ENCODE data around the gene ADGRG3.

ADGRG3 gene

GRCh38 chr16:57725554-57725953 is 57.4 kb downstream of the ADGRG3 start:
- Histone ChIP-seq H3K36me3 (ENCODE audit: insufficient read depth, low read length) (no peaks in the 10 kb centered on the region), H3K27ac (ENCODE audit: low read length) (no peak overlapping the region)
- TF ChIP-seq CTCF (IDR thresholded peaks at IDR 0.05; ENCODE audit: borderline replicate concordance, extremely low read depth, low read length, poor library complexity, severe bottlenecking) (no peak), EZH2 (IDR thresholded peaks at IDR 0.05; ENCODE audit: borderline replicate concordance, low read depth, low read length, severe bottlenecking) (no peak)

GRCh38 chr16:57725976-57726375 is 57.9 kb downstream of the ADGRG3 start:
- no peaks in the 10 kb centered on the region for H3K79me2 ChIP-seq (ENCODE audit: insufficient read depth, low read length)
- H3K9ac ChIP-seq (ENCODE audit: low read depth, low read length): no peak overlapping the region
- no peaks in the 10 kb centered on the region for H3K36me3 ChIP-seq (ENCODE audit: insufficient read depth, low read length)
- H3K4me2 ChIP-seq (ENCODE audit: insufficient read depth, low read length): no peak overlapping the region
- ATAC-seq (ENCODE audit: insufficient read depth, low read depth): no peak
- no peak overlapping the region for H2AFZ ChIP-seq (ENCODE audit: low read depth, low read length)
- TF ChIP-seq EZH2 (IDR thresholded peaks at IDR 0.05; ENCODE audit: borderline replicate concordance, low read depth, low read length, severe bottlenecking) (no peak), CTCF (IDR thresholded peaks at IDR 0.05; ENCODE audit: borderline replicate concordance, extremely low read depth, low read length, poor library complexity, severe bottlenecking) (no peak)
- DNase-seq: no peak
- no peak overlapping the region for H3K4me3 ChIP-seq (ENCODE audit: low read depth in 1 of 2, low read length in 2 of 2)
- no peak overlapping the region for H3K27ac ChIP-seq (ENCODE audit: low read length)
- H3K4me1 ChIP-seq (ENCODE audit: insufficient read depth, low read length): no peaks in the 10 kb centered on the region
- H3K27me3 ChIP-seq (ENCODE audit: insufficient read depth, low read length, poor library complexity): no peaks in the 10 kb centered on the region
- H3K9me3 ChIP-seq (ENCODE audit: insufficient read depth, low read length, severe bottlenecking): no peaks in the 10 kb centered on the region
- H4K20me1 ChIP-seq (ENCODE audit: insufficient read depth, low read length): no peaks in the 10 kb centered on the region

More at GRCh38 chr16:57725554-57725953, 57.4 kb downstream of the ADGRG3 start:
- H3K4me1 ChIP-seq (ENCODE audit: insufficient read depth, low read length): no peaks in the 10 kb centered on the region
- DNase-seq (no peak), ATAC-seq (ENCODE audit: insufficient read depth, low read depth) (no peak)
- H3K27me3 ChIP-seq (ENCODE audit: insufficient read depth, low read length, poor library complexity): no peaks in the 10 kb centered on the region
- no peaks in the 10 kb centered on the region for H3K9me3 ChIP-seq (ENCODE audit: insufficient read depth, low read length, severe bottlenecking)
- no peak overlapping the region for H3K4me3 ChIP-seq (ENCODE audit: low read depth in 1 of 2, low read length in 2 of 2)
- no peak overlapping the region for H2AFZ ChIP-seq (ENCODE audit: low read depth, low read length)
- H3K79me2 ChIP-seq (ENCODE audit: insufficient read depth, low read length): no peaks in the 10 kb centered on the region
- H3K9ac ChIP-seq (ENCODE audit: low read depth, low read length): no peak overlapping the region
- no peaks in the 10 kb centered on the region for H4K20me1 ChIP-seq (ENCODE audit: insufficient read depth, low read length)
- no peak overlapping the region for H3K4me2 ChIP-seq (ENCODE audit: insufficient read depth, low read length)

GRCh38 chr16:57726433-57726947 is 58.4 kb downstream of the ADGRG3 start:
- Histone ChIP-seq H3K79me2 (ENCODE audit: insufficient read depth, low read length) (no peaks in the 10 kb centered on the region), H3K27ac (ENCODE audit: low read length) (no peak overlapping the region), H3K27me3 (ENCODE audit: insufficient read depth, low read length, poor library complexity) (no peaks in the 10 kb centered on the region), H3K9ac (ENCODE audit: low read depth, low read length) (no peak overlapping the region), H3K4me3 (ENCODE audit: low read depth in 1 of 2, low read length in 2 of 2) (no peak overlapping the region), H3K9me3 (ENCODE audit: insufficient read depth, low read length, severe bottlenecking) (no peaks in the 10 kb centered on the region), H3K4me2 (ENCODE audit: insufficient read depth, low read length) (no peak overlapping the region), H3K4me1 (ENCODE audit: insufficient read depth, low read length) (no peaks in the 10 kb centered on the region), H3K36me3 (ENCODE audit: insufficient read depth, low read length) (no peaks in the 10 kb centered on the region), H2AFZ (ENCODE audit: low read depth, low read length) (no peak overlapping the region), H4K20me1 (ENCODE audit: insufficient read depth, low read length) (no peaks in the 10 kb centered on the region)
- ATAC-seq (ENCODE audit: insufficient read depth, low read depth) (no peak), DNase-seq (no peak)
- no peak for TF ChIP-seq CTCF (IDR thresholded peaks at IDR 0.05; ENCODE audit: borderline replicate concordance, extremely low read depth, low read length, poor library complexity, severe bottlenecking)
- no peak for TF ChIP-seq EZH2 (IDR thresholded peaks at IDR 0.05; ENCODE audit: borderline replicate concordance, low read depth, low read length, severe bottlenecking)

- Histone ChIP-seq H4K20me1 (ENCODE audit: insufficient read depth, low read length) (no peaks in the 10 kb centered on the region), H3K9ac (ENCODE audit: low read depth, low read length) (no peak overlapping the region), H3K27ac (ENCODE audit: low read length) (no peak overlapping the region), H3K36me3 (ENCODE audit: insufficient read depth, low read length) (no peaks in the 10 kb centered on the region), H2AFZ (ENCODE audit: low read depth, low read length) (no peak overlapping the region), H3K4me2 (ENCODE audit: insufficient read depth, low read length) (no peak overlapping the region), H3K4me3 (ENCODE audit: low read depth in 1 of 2, low read length in 2 of 2) (no peak overlapping the region), H3K9me3 (ENCODE audit: insufficient read depth, low read length, severe bottlenecking) (no peaks in the 10 kb centered on the region), H3K27me3 (ENCODE audit: insufficient read depth, low read length, poor library complexity) (no peaks in the 10 kb centered on the region), H3K4me1 (ENCODE audit: insufficient read depth, low read length) (no peaks in the 10 kb centered on the region), H3K79me2 (ENCODE audit: insufficient read depth, low read length) (no peaks in the 10 kb centered on the region)
- no peak for DNase-seq
- TF ChIP-seq CTCF (IDR thresholded peaks at IDR 0.05; ENCODE audit: borderline replicate concordance, extremely low read depth, low read length, poor library complexity, severe bottlenecking) (peak; percentile 11), EZH2 (IDR thresholded peaks at IDR 0.05; ENCODE audit: borderline replicate concordance, low read depth, low read length, severe bottlenecking) (no peak)
- no peak for ATAC-seq (ENCODE audit: insufficient read depth, low read depth)
Measured at GRCh38 chr16:57727610-57728009, 59.5 kb downstream of the ADGRG3 start.
